ENCODE measurements around the gene BRMS1.
A peak's percentile ranks its signal among the peaks of the same experiment; 100 is the strongest.
"Not testable (repeated sequence)": the region's sequence is repeated elsewhere in the genome, so short reads cannot be mapped to it uniquely, and the experiment has no call there.

The BRMS1 gene

GRCh38 chr11:66322732-66323427, 22.0 kb downstream of the BRMS1 start:
- DNase-seq: no peak

- DNase-seq: no peak
Measured at GRCh38 chr11:66321606-66322005, 23.3 kb downstream of the BRMS1 start.

GRCh38 chr11:66320748-66321147, 24.2 kb downstream of the BRMS1 start:
- not testable (repeated sequence) for DNase-seq

GRCh38 chr11:66320289-66320688, 24.6 kb downstream of the BRMS1 start:
- DNase-seq: not testable (repeated sequence)

- no peak for DNase-seq
Measured at GRCh38 chr11:66318600-66318970, 26.3 kb downstream of the BRMS1 start.

- peak; percentile 31 to 53 for DNase-seq
Measured at GRCh38 chr11:66317723-66318599, 26.9 kb downstream of the BRMS1 start.

GRCh38 chr11:66317322-66317722, 27.6 kb downstream of the BRMS1 start:
- no peak for DNase-seq

- no peak for DNase-seq
Measured at GRCh38 chr11:66316849-66317251, 28.1 kb downstream of the BRMS1 start, which contains the start of gene CD248. Gene CD248, minus strand, starts transcription at chr11:66317044. Its CDS starts 17 bp downstream, at chr11:66317027.

- no peak for DNase-seq
Measured at GRCh38 chr11:66315921-66316811, 28.7 kb downstream of the BRMS1 start.

- no peak for DNase-seq
Measured at GRCh38 chr11:66315498-66315885, 29.4 kb downstream of the BRMS1 start.

- DNase-seq: no peak
Measured at GRCh38 chr11:66314561-66315497, 30.1 kb downstream of the BRMS1 start.

- DNase-seq: no peak
Measured at GRCh38 chr11:66314186-66314501, 30.8 kb downstream of the BRMS1 start.

- DNase-seq: no peak
Measured at GRCh38 chr11:66313321-66314185, 31.4 kb downstream of the BRMS1 start.

GRCh38 chr11:66312549-66313320, 32.2 kb downstream of the BRMS1 start:
- peak; percentile 96 to 97 for DNase-seq

GRCh38 chr11:66311965-66312548, 32.8 kb downstream of the BRMS1 start:
- DNase-seq: peak; percentile 87 to 96

- DNase-seq: no peak
Measured at GRCh38 chr11:66311470-66311964, 33.4 kb downstream of the BRMS1 start.

- DNase-seq: not testable (repeated sequence)
Measured at GRCh38 chr11:66310803-66311440, 34.0 kb downstream of the BRMS1 start.

GRCh38 chr11:66310324-66310723, 34.6 kb downstream of the BRMS1 start:
- no peak for DNase-seq

- no peak for DNase-seq
Measured at GRCh38 chr11:66309475-66309874, 35.4 kb downstream of the BRMS1 start.

Measured in bone marrow (tissue), 2 donors.